Spleen (tissue), 7 donors: Measurements from ENCODE around the gene C1orf226.

ENCODE experiments used
- POLR2A ChIP-seq, 3 donors: fragments of 450-650 bp; IDR thresholded peaks; one replicate each; pipeline ENCODE4 v1.5.1; 2017; ENCODE audit warnings: antibody characterized with exemption in 3 of 3, mild to moderate bottlenecking in 1 of 3
- TF ChIP-seq, protein P1 (sequence below), 11 experiments: fragments of 200-600 bp in 7 of 11; fragments of 450-650 bp in 4 of 11; sonication (generic) in 4 of 11; IDR thresholded peaks in 8 of 11; conservative IDR thresholded peaks in 3 of 11; 1 replicate in 7 of 11; 2 replicates in 4 of 11; pipeline versions ENCODE4 v1.4.0 to v1.8.0; 2016 to 2021; ENCODE audit warnings: antibody characterized with exemption in 11 of 11, inconsistent platforms in 4 of 11, mild to moderate bottlenecking in 1 of 11
- donor health status: DM: no; HTN: no; CAD: no; lungs with moderate emphysema.
- donor health status: DM: no; HTN: no; CAD: no.
- donor health status: DM: no; HTN: no; CAD: no.

DNA sequence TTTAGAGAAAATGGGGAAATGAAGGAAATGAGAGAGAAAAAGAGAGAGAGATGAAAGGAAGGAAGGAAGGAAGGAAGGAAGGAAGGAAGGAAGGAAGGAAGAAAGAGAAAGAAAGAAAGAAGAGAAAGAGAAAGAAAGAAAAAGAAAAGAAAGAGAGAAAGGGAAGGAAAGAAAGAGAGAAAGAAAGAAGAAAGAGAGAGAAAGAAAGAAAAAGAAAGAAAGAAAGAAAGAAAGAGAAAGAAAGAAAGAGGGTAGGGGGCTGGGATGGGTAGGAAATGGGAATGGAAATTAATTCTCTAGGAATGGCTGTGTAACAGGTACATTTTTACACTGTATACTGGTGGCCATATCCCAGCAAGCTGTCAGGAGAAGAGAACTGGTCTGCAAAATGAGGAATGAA, 34.7 kb downstream of the C1orf226 start:
- TF ChIP-seq, protein P1, sequence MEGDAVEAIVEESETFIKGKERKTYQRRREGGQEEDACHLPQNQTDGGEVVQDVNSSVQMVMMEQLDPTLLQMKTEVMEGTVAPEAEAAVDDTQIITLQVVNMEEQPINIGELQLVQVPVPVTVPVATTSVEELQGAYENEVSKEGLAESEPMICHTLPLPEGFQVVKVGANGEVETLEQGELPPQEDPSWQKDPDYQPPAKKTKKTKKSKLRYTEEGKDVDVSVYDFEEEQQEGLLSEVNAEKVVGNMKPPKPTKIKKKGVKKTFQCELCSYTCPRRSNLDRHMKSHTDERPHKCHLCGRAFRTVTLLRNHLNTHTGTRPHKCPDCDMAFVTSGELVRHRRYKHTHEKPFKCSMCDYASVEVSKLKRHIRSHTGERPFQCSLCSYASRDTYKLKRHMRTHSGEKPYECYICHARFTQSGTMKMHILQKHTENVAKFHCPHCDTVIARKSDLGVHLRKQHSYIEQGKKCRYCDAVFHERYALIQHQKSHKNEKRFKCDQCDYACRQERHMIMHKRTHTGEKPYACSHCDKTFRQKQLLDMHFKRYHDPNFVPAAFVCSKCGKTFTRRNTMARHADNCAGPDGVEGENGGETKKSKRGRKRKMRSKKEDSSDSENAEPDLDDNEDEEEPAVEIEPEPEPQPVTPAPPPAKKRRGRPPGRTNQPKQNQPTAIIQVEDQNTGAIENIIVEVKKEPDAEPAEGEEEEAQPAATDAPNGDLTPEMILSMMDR (IDR thresholded peaks at IDR 0.05 in 8 of 11, conservative IDR thresholded peaks at IDR 0.05 in 3 of 11): no peak
- TF ChIP-seq POLR2A (IDR thresholded peaks at IDR 0.05): no peak
